ENCODE measurements around the gene PER2. TPM values are rescaled to one million over a fixed set of nuclear protein-coding genes. Genes with fewer than 3 reads are reported as not detected.

PER2 gene
- total RNA-seq, 2 experiments from 2014 or later, result 17.4 to 17.6 TPM

DNA sequence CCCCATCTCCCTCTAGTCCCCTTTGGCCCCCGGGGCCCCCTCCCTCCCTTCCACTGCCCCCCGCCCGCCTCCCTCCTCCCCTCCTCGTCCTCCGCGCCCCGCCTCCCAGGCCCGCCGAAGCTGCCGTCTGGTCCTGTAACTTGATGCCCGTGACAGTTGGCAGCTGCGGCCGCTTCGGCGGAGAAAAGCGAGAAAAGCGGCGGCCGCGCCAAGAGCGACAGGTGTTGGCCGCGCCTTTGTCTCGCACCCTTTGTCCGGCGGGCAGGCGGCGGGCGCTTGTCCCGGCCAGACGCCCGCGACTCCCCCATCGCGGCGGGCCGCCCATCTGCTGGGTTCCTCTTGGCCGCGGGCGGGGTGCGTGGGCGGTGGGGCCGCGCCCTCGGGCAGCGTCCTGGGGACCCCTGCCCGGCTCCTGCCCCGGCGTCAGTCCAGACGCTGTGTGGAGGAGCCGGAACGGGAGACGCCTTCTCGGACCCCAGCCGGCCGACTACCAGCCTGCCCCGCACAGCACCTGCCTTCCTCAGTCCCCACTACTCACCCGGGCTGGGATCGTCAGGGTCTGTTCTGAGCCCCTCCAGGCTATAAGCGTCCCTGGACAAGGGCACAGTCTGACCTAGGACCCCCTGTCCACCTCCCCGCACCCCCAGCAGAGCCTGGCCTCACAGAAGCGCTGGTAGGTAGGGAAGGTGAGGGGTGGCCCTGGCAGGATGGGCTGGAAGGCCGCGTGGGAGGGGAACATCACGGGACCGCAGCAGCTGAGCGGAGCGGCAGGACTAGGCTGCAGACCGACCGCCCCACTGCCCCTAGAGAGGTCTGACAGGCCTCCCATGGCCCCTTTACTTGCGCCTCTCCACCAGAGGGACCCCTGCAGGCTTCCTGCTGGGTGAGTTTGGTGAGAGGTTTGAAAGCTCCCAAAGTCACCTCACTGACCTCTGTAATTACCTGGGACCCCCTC, 47.4 kb downstream of the PER2 start:
- no peak overlapping the region for H3K27ac Mint-ChIP-seq
- H3K4me1 Mint-ChIP-seq (ENCODE audit: low read depth), result peaks cover 2% of the 10 kb centered on the region
- intact Hi-C loops (cut with micrococcal nuclease), result no loop called here
- TF ChIP-seq, protein P1, sequence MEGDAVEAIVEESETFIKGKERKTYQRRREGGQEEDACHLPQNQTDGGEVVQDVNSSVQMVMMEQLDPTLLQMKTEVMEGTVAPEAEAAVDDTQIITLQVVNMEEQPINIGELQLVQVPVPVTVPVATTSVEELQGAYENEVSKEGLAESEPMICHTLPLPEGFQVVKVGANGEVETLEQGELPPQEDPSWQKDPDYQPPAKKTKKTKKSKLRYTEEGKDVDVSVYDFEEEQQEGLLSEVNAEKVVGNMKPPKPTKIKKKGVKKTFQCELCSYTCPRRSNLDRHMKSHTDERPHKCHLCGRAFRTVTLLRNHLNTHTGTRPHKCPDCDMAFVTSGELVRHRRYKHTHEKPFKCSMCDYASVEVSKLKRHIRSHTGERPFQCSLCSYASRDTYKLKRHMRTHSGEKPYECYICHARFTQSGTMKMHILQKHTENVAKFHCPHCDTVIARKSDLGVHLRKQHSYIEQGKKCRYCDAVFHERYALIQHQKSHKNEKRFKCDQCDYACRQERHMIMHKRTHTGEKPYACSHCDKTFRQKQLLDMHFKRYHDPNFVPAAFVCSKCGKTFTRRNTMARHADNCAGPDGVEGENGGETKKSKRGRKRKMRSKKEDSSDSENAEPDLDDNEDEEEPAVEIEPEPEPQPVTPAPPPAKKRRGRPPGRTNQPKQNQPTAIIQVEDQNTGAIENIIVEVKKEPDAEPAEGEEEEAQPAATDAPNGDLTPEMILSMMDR (IDR thresholded peaks at IDR 0.05), result no peak
- ATAC-seq (no peak), DNase-seq (no peak)
- no peak overlapping the region for H3K4me3 Mint-ChIP-seq
- peaks cover 26% of the 10 kb centered on the region for H3K27me3 Mint-ChIP-seq
- H3K9me3 Mint-ChIP-seq, result no peaks in the 10 kb centered on the region
- CTCF ChIA-PET, result interaction anchor here (0.9 to 2.5 kb wide), 2 partner anchors 22 to 23 kb away, joined by 3 to 9 read pairs; no protein-coding TSS in a partner anchor
- POLR2A ChIA-PET, result no interaction called here
- peaks cover 14% of the 10 kb centered on the region for H3K36me3 Mint-ChIP-seq (ENCODE audit: low read depth)

DNA sequence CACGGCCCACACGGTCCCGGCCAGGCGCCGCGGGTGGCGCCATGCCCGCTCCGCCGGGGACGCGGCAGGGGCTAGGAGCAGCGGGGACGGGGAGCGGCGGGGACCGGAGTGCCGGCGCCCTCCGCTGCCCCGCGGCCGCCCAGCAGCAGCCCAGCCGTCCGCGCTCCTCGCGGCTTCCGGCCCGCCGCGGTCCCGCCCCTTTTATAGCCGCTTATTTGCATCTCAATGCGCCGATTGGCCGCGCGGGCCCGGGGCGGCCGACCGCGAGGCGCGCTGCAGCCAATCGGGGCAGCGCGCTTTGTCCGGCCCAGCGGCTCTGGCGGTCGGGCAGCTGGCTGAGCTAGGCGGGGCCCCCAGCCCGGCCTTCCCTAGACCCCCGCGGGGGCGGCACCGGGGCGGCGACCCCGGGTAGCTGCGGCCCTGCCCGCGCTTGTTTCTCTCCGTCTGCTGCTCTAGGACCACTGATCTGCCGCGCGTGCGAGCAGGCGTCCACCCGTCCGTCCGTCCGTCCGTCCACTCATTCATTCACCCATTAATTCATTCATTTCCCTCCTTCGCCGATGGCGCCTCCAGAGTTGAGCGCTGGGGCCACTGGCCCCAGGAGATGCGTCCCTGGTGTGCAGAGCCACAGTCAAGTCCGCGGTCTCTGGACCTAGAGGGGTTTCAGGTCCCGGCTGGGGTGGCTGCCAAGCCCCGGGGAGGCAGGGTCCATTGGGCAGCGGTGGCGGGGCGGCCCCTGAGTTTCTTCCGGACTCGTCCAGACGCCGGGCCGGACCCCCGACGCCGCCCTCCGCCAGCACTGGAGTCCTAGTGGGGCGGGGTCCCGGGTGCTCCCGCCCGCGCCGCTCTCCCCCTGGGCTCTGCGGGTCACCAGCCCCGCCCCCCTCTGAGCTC, 48.3 kb downstream of the PER2 start, which contains the start of gene HES6:
TSS of gene HES6 (minus strand) at position 176 of the 894 bp plus-strand sequence. CDS start at position 43, 133 bp downstream.
- DNase-seq, result peak; percentile 84
- peaks cover 2% of the 10 kb centered on the region for H3K4me1 Mint-ChIP-seq (ENCODE audit: low read depth)
- peak; percentile 87 for ATAC-seq
- H3K9me3 Mint-ChIP-seq, result no peaks in the 10 kb centered on the region
- TF ChIP-seq, protein P1 (IDR thresholded peaks at IDR 0.05), result no peak
- peaks cover 6% of the 10 kb centered on the region for H3K36me3 Mint-ChIP-seq (ENCODE audit: low read depth)
- peak within 1 kb of the TSS; percentile 75 for H3K4me3 Mint-ChIP-seq
- H3K27me3 Mint-ChIP-seq, result peaks cover 36% of the 10 kb centered on the region
- ChIA-PET CTCF (interaction anchor here (0.9 to 2.5 kb wide), 2 partner anchors 16 to 23 kb away, joined by 3 to 9 read pairs; no protein-coding TSS in a partner anchor), POLR2A (interaction anchor here (0.8 kb wide), 1 partner anchor 75 kb away, joined by 3 read pairs; no protein-coding TSS in a partner anchor)
- peak within 1 kb of the TSS; percentile 53 for H3K27ac Mint-ChIP-seq
- intact Hi-C loops (cut with micrococcal nuclease), result no loop called here

DNA sequence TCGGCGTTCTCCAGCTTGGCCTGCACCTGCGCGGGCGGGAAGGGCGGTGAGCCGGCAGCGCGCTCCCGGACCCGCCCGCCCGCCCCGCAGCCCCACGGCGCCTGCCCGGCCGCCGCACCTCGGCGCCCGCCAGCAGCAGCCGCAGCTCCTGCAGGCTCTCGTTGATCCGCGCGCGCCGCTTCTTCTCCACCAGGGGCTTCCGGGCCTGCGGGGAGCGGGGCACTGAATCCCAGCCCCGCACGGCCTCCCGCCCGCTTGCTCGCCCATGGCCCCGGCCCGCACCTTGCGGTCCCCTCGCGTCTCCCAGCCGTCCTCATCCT, 48.9 kb downstream of the PER2 start:
- H3K36me3 Mint-ChIP-seq (ENCODE audit: low read depth), result peaks cover 4% of the 10 kb centered on the region
- ChIA-PET POLR2A (interaction anchor here (0.8 kb wide), 1 partner anchor 74 kb away, joined by 3 read pairs; no protein-coding TSS in a partner anchor), CTCF (interaction anchor here (0.9 to 2.5 kb wide), 2 partner anchors 17 to 24 kb away, joined by 3 to 9 read pairs; no protein-coding TSS in a partner anchor)
- no peak overlapping the region for H3K4me3 Mint-ChIP-seq
- ATAC-seq (peak; percentile 24), DNase-seq (peak; percentile 27)
- TF ChIP-seq, protein P1 (IDR thresholded peaks at IDR 0.05), result no peak
- intact Hi-C loops (cut with micrococcal nuclease), result no loop called here
- H3K4me1 Mint-ChIP-seq (ENCODE audit: low read depth), result peaks cover 2% of the 10 kb centered on the region
- no peak overlapping the region for H3K27ac Mint-ChIP-seq
- no peaks in the 10 kb centered on the region for H3K9me3 Mint-ChIP-seq
- H3K27me3 Mint-ChIP-seq, result peaks cover 37% of the 10 kb centered on the region

DNA sequence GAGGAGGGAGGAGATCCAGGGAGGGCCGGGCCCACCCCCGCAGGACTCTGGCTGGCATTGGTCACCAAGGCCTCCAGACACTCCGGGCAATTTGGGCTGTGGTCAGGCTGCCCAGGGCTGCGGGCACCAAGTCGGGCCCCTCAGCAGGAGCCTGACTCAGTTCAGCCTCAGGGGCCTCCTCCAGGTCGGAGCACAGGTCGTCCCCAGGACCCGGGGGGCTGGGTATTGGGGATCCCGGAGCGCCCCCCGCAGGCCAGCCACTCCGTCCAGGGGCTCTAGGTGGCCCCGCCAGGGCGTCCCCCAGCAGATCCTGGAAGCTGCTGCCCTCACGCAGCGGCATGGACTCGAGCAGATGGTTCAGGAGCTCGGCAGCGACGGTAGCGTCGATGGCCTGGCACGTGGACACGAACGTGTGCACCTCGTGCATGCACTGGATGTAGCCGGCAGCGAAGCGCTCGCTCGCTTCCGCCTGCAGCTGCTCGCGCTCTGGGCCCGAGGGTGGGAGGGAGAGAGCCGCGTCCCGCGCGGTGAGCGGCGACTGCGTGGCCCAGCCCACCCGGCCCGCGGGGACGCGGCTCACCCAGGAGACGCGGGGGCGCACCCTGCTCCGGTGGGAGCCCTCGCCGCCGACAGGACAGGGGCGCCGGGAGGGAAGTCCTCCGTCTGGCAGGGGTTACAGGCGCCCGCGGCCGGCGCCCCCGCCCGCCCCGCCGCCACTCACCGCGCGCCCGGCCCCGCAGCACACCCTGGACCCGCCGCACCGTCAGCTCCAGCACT, 49.5 kb downstream of the PER2 start:
- DNase-seq (peak; percentile 56), ATAC-seq (no peak)
- TF ChIP-seq, protein P1 (IDR thresholded peaks at IDR 0.05), result no peak
- POLR2A ChIA-PET, result interaction anchor here (0.8 to 2.3 kb wide), 2 partner anchors 37 to 73 kb away, joined by 3 to 8 read pairs; partner anchors contain the start of gene ILKAP
- Mint-ChIP-seq H3K4me3 (peak overlapping the region; percentile 38), H3K9me3 (no peaks in the 10 kb centered on the region), H3K27me3 (peaks cover 38% of the 10 kb centered on the region), H3K36me3 (ENCODE audit: low read depth) (no peaks in the 10 kb centered on the region), H3K27ac (no peak overlapping the region), H3K4me1 (ENCODE audit: low read depth) (peaks cover 2% of the 10 kb centered on the region)
- intact Hi-C loops (cut with micrococcal nuclease), result no loop called here
- CTCF ChIA-PET, result interaction anchor here (2.5 kb wide), 1 partner anchor 24 kb away, joined by 9 read pairs; no protein-coding TSS in a partner anchor
